DND-41 (cell line): ENCODE measurements around the gene AKAP3.

Experiments used
- EZH2 ChIP-seq: IDR thresholded peaks from 3 replicates; pipeline ENCODE4 v1.6.1; 2012; ENCODE audit warnings: borderline replicate concordance, low read depth, mild to moderate bottlenecking, moderate library complexity, low read length, inconsistent platforms; ENCODE audit not compliant: severe bottlenecking
- TF ChIP-seq, protein P1 (sequence below): IDR thresholded peaks from 2 replicates; pipeline ENCODE4 v1.5.1; 2012; ENCODE audit warnings: borderline replicate concordance, low read length, moderate library complexity, mild to moderate bottlenecking; ENCODE audit not compliant: poor library complexity, severe bottlenecking; ENCODE audit errors: extremely low read depth

GRCh38 chr12:4588916-4589315, 59.9 kb downstream of the AKAP3 start:
- TF ChIP-seq, protein P1, sequence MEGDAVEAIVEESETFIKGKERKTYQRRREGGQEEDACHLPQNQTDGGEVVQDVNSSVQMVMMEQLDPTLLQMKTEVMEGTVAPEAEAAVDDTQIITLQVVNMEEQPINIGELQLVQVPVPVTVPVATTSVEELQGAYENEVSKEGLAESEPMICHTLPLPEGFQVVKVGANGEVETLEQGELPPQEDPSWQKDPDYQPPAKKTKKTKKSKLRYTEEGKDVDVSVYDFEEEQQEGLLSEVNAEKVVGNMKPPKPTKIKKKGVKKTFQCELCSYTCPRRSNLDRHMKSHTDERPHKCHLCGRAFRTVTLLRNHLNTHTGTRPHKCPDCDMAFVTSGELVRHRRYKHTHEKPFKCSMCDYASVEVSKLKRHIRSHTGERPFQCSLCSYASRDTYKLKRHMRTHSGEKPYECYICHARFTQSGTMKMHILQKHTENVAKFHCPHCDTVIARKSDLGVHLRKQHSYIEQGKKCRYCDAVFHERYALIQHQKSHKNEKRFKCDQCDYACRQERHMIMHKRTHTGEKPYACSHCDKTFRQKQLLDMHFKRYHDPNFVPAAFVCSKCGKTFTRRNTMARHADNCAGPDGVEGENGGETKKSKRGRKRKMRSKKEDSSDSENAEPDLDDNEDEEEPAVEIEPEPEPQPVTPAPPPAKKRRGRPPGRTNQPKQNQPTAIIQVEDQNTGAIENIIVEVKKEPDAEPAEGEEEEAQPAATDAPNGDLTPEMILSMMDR: no peak
- no peak for TF ChIP-seq EZH2
